HCT116 (cell line): Measurements from ENCODE around the gene FAM174A. TPM values are rescaled to one million over a fixed set of nuclear protein-coding genes. Genes with fewer than 3 reads are reported as not detected.

Experiments
- ATAC-seq: fragments of 200-7000 bp; cut with Tn5 transposase; 2 replicates; pipeline ENCODE4 v1.9.1; 2020; ENCODE audit warnings: mild to moderate bottlenecking, moderate library complexity
- BruUV-seq: library from RNA; stranded (reverse); fragments of 400-500 nt; replicated peaks from 2 replicates; lab custom pipeline; 2021; lab: Mats Ljungman, UMichigan
- CTCF ChIA-PET: fragments of 300-600 bp; sonication (Branson Sonifier 250); formaldehyde crosslinking; loops from one replicate; lab custom pipeline; 2021; ENCODE audit warnings: antibody characterized with exemption; lab: Charles Lee
- POLR2A ChIA-PET: fragments of 300-600, 350-600 bp; sonication (Branson Sonifier 250); formaldehyde crosslinking; loops from one replicate; lab custom pipeline; 2021; ENCODE audit warnings: antibody characterized with exemption; lab: Charles Lee
- RAD21 ChIA-PET, 2 experiments: fragments of 300-600 bp; sonication (Branson Sonifier 250); formaldehyde crosslinking; loops; one replicate each; lab custom pipeline; 2023; ENCODE audit warnings: low total read pairs in 2 of 2; ENCODE audit not compliant: uncharacterized antibody in 2 of 2, unreplicated experiment in 2 of 2, low non-redundant PET in 1 of 2; lab: Charles Lee
- DNase-seq: peaks from one replicate; pipeline ENCODE4 v3.0.0-alpha.2; 2010; ENCODE audit warnings: low read depth, low spot score
- H2AFZ ChIP-seq: fragments of 200-600 bp; shearing (Covaris generic), sonication (generic); 2 replicates; pipeline ENCODE4 v1.6.1; 2017; ENCODE audit warnings: low read depth, mixed run types, mixed read lengths, antibody characterized with exemption, low read length; ENCODE audit not compliant: poor library complexity, severe bottlenecking
- H3K27ac ChIP-seq: 2 replicates; pipeline ENCODE4 v1.5.1; 2012; ENCODE audit warnings: low read depth, low read length
- H3K27me3 ChIP-seq: fragments of 200-600 bp; sonication (generic); 2 replicates; pipeline ENCODE4 v1.6.1; 2016; ENCODE audit warnings: mixed run types, low read length, mixed read lengths; ENCODE audit not compliant: insufficient read depth
- H3K36me3 ChIP-seq, 2 experiments: fragments of 200-500 bp in 1 of 2; fragments of 200-600 bp in 1 of 2; sonication (Bioruptor generic) in 1 of 2; sonication (generic) in 1 of 2; 2 replicates each; pipeline versions ENCODE4 v1.5.1 to v1.6.1; 2014 to 2016; ENCODE audit warnings: low read length in 2 of 2, inconsistent platforms in 1 of 2, mixed read lengths in 1 of 2, mixed run types in 1 of 2; ENCODE audit not compliant: insufficient read depth in 2 of 2, control insufficient read depth in 1 of 2
- H3K4me1 ChIP-seq, 2 experiments: fragments of 200-600 bp in 1 of 2; sonication (generic) in 1 of 2; 2 replicates each; pipeline versions ENCODE4 v1.5.1 to v1.6.1; 2012 to 2017; ENCODE audit warnings: low read length in 2 of 2, inconsistent platforms in 1 of 2, mild to moderate bottlenecking in 1 of 2, mixed read lengths in 1 of 2, mixed run types in 1 of 2, moderate library complexity in 1 of 2; ENCODE audit not compliant: insufficient read depth in 2 of 2, control insufficient read depth in 1 of 2
- H3K4me2 ChIP-seq: fragments of 200-600 bp; sonication (generic); 2 replicates; pipeline ENCODE4 v1.6.1; 2017; ENCODE audit warnings: mixed run types, low read length, mixed read lengths
- H3K4me3 ChIP-seq, 2 experiments: fragments of 200-600 bp in 1 of 2; sonication (generic) in 1 of 2; replicated peaks in 1 of 2; 2 replicates each; pipeline ENCODE4 v1.5.1; 2011 to 2016; ENCODE audit warnings: low read length in 2 of 2, control low read depth in 1 of 2, low read depth in 1 of 2, mild to moderate bottlenecking in 1 of 2, mixed read lengths in 1 of 2, mixed run types in 1 of 2
- H3K79me2 ChIP-seq: fragments of 200-600 bp; sonication (generic); 2 replicates; pipeline ENCODE4 v1.6.1; 2017; ENCODE audit warnings: mild to moderate bottlenecking, mixed run types, low read length, moderate library complexity, mixed read lengths; ENCODE audit not compliant: insufficient read depth
- H3K9ac ChIP-seq: fragments of 200-600 bp; sonication (generic); 2 replicates; pipeline ENCODE4 v1.6.1; 2016; ENCODE audit warnings: low read length, mixed read lengths
- H3K9me2 ChIP-seq: fragments of 200-600 bp; sonication (generic), shearing (Covaris generic); 2 replicates; pipeline ENCODE4 v1.6.1; 2017; ENCODE audit warnings: mixed run types, mild to moderate bottlenecking, moderate library complexity; ENCODE audit not compliant: insufficient read depth
- H3K9me3 ChIP-seq, 2 experiments: fragments of 200-500 bp in 1 of 2; fragments of 200-600 bp in 1 of 2; sonication (Bioruptor generic) in 1 of 2; sonication (generic) in 1 of 2; 2 replicates each; pipeline ENCODE4 v1.6.1; 2014 to 2017; ENCODE audit warnings: low read length in 2 of 2, mixed read lengths in 2 of 2, inconsistent platforms in 1 of 2, low read depth in 1 of 2, mild to moderate bottlenecking in 1 of 2, mixed run types in 1 of 2, moderate library complexity in 1 of 2; ENCODE audit not compliant: control insufficient read depth in 1 of 2, insufficient read depth in 1 of 2
- H4K20me1 ChIP-seq: fragments of 200-600 bp; sonication (generic), shearing (Covaris generic); 2 replicates; pipeline ENCODE4 v1.6.1; 2017; ENCODE audit warnings: mixed run types, mild to moderate bottlenecking, moderate library complexity; ENCODE audit not compliant: insufficient read depth
- ATF3 ChIP-seq: IDR thresholded peaks from 2 replicates; pipeline ENCODE4 v1.6.1; 2012
- CBX3 ChIP-seq: IDR thresholded peaks from 2 replicates; pipeline ENCODE4 v1.6.1; 2012; ENCODE audit warnings: low read depth
- CTCF ChIP-seq, 3 experiments: fragments of 200-600 bp in 1 of 3; sonication (generic) in 1 of 3; IDR thresholded peaks in 2 of 3; conservative IDR thresholded peaks in 1 of 3; 2 replicates each; pipeline ENCODE4 v1.5.1; 2012 to 2017; ENCODE audit warnings: low read depth in 2 of 3, low read length in 2 of 3, antibody characterized with exemption in 1 of 3, borderline replicate concordance in 1 of 3, control low read depth in 1 of 3, mild to moderate bottlenecking in 1 of 3, mixed read lengths in 1 of 3, mixed run types in 1 of 3, moderate library complexity in 1 of 3; ENCODE audit not compliant: insufficient read depth in 1 of 3
- EZH2phosphoT487 ChIP-seq: fragments of 200-600 bp; IDR thresholded peaks from 2 replicates; pipeline ENCODE4 v1.6.1; 2018; ENCODE audit warnings: antibody characterized with exemption, borderline replicate concordance
- FOSL1 ChIP-seq: IDR thresholded peaks from 2 replicates; pipeline ENCODE4 v1.6.1; 2012; ENCODE audit warnings: low read depth
- JUND ChIP-seq: IDR thresholded peaks from 2 replicates; pipeline ENCODE4 v1.6.1; 2012
- POLR2AphosphoS5 ChIP-seq: IDR thresholded peaks from 2 replicates; pipeline ENCODE4 v1.6.1; 2011; ENCODE audit warnings: mild to moderate bottlenecking, low read depth, low read length, moderate library complexity
- TCF7L2 ChIP-seq: IDR thresholded peaks from 2 replicates; pipeline ENCODE4 v1.7.0; 2011; ENCODE audit warnings: borderline replicate concordance, inconsistent platforms; ENCODE audit not compliant: insufficient read depth, insufficient read length; ENCODE audit errors: extremely low read depth
- ZFX ChIP-seq: fragments of 450-650 bp; IDR thresholded peaks from 2 replicates; pipeline ENCODE4 v1.6.1; 2017
- intact Hi-C: fragments of 100-400 bp; cut with micrococcal nuclease; formaldehyde crosslinking; loops from 2 replicates; pipeline ENCODE4 v1.10.0; 2022
- total RNA-seq: library from RNA; stranded (reverse); gene quantifications from one replicate; pipeline ENCODE4 v1.2.1, GENCODE V29; 2021; ENCODE audit not compliant: unreplicated experiment

The FAM174A gene
- total RNA-seq, 1 experiment from 2014 or later, result 8.6 TPM

GRCh38 chr5:100517301-100517974, 17.7 kb upstream of the FAM174A start:
- Histone ChIP-seq H3K27ac (no peak overlapping the region), H3K9ac (no peak overlapping the region), H3K4me1 (no peaks in the 10 kb centered on the region), H3K36me3 (no peaks in the 10 kb centered on the region), H3K4me2 (no peak overlapping the region), H3K4me3 (no peak overlapping the region), H3K9me3 (no peaks in the 10 kb centered on the region), H4K20me1 (no peaks in the 10 kb centered on the region), H2AFZ (no peak overlapping the region), H3K9me2 (no peaks in the 10 kb centered on the region), H3K27me3 (no peaks in the 10 kb centered on the region), H3K79me2 (no peaks in the 10 kb centered on the region)
- ChIA-PET POLR2A (no interaction called here), CTCF (no interaction called here), RAD21 (no interaction called here)
- intact Hi-C loops, result no loop called here
- no TSS peak for BruUV-seq
- ATAC-seq, result peak; percentile 54; the same call in 1 of the 2 replicates
- DNase-seq, result no peak
- TF ChIP-seq FOSL1, result no peak
- no peak for TF ChIP-seq CBX3
- TF ChIP-seq POLR2AphosphoS5, result no peak
- no peak for TF ChIP-seq JUND
- TF ChIP-seq ZFX, result no peak
- TF ChIP-seq ATF3, result no peak
- no peak for TF ChIP-seq TCF7L2

- Histone ChIP-seq H3K9me3 (no peaks in the 10 kb centered on the region), H3K27me3 (no peaks in the 10 kb centered on the region), H3K79me2 (no peaks in the 10 kb centered on the region), H3K4me2 (no peak overlapping the region), H3K4me1 (no peaks in the 10 kb centered on the region), H2AFZ (no peak overlapping the region), H3K9ac (no peak overlapping the region), H4K20me1 (no peaks in the 10 kb centered on the region), H3K36me3 (no peaks in the 10 kb centered on the region), H3K27ac (no peak overlapping the region), H3K9me2 (no peaks in the 10 kb centered on the region), H3K4me3 (no peak overlapping the region)
- no peak for DNase-seq
- TF ChIP-seq CTCF (IDR thresholded peaks at IDR 0.05 in 2 of 3, conservative IDR thresholded peaks at IDR 0.05 in 1 of 3; ENCODE audit: borderline replicate concordance in 1 of 3, insufficient read depth in 1 of 3, low read depth in 2 of 3, low read length in 2 of 3) (peak in 2 of 3 experiments; percentile 22 to 40; a peak in 2 of 6 replicates), EZH2phosphoT487 (no peak)
- POLR2A ChIA-PET, result no interaction called here
- peak; percentile 65 for ATAC-seq
- intact Hi-C loops, result no loop called here
- BruUV-seq, result no TSS peak
- CTCF ChIA-PET, result no interaction called here
- RAD21 ChIA-PET, result no interaction called here
These were observed 16.8 kb upstream of the FAM174A start for GRCh38 chr5:100518377-100518776.
